Breast epithelium (tissue), 3 donors: ENCODE results near the gene MR1.

Experiments used
- POLR2A ChIP-seq: fragments of 450-650 bp; IDR thresholded peaks from one replicate; pipeline ENCODE4 v1.6.1; 2016; ENCODE audit warnings: antibody characterized with exemption, mild to moderate bottlenecking, moderate library complexity
- POLR2AphosphoS5 ChIP-seq, 3 donors: sonication (generic); formaldehyde crosslinking; IDR thresholded peaks; one replicate each; pipeline ENCODE4 v1.6.1; 2017; ENCODE audit warnings: antibody characterized with exemption in 3 of 3
- TF ChIP-seq, protein P1 (sequence below), 3 donors: fragments of 450-650 bp; IDR thresholded peaks; one replicate each; pipeline ENCODE4 v1.5.1; 2016 to 2017; ENCODE audit warnings: antibody characterized with exemption in 3 of 3, mild to moderate bottlenecking in 3 of 3, moderate library complexity in 3 of 3

GRCh38 chr1:181076852-181077251 lies 43.1 kb downstream of the MR1 start:
- TF ChIP-seq, protein P1, sequence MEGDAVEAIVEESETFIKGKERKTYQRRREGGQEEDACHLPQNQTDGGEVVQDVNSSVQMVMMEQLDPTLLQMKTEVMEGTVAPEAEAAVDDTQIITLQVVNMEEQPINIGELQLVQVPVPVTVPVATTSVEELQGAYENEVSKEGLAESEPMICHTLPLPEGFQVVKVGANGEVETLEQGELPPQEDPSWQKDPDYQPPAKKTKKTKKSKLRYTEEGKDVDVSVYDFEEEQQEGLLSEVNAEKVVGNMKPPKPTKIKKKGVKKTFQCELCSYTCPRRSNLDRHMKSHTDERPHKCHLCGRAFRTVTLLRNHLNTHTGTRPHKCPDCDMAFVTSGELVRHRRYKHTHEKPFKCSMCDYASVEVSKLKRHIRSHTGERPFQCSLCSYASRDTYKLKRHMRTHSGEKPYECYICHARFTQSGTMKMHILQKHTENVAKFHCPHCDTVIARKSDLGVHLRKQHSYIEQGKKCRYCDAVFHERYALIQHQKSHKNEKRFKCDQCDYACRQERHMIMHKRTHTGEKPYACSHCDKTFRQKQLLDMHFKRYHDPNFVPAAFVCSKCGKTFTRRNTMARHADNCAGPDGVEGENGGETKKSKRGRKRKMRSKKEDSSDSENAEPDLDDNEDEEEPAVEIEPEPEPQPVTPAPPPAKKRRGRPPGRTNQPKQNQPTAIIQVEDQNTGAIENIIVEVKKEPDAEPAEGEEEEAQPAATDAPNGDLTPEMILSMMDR (IDR thresholded peaks at IDR 0.05), result no peak
- TF ChIP-seq POLR2AphosphoS5 (IDR thresholded peaks at IDR 0.05) (no peak), POLR2A (no peak)
